ENCODE data around the gene C3orf20.

The C3orf20 gene

DNA sequence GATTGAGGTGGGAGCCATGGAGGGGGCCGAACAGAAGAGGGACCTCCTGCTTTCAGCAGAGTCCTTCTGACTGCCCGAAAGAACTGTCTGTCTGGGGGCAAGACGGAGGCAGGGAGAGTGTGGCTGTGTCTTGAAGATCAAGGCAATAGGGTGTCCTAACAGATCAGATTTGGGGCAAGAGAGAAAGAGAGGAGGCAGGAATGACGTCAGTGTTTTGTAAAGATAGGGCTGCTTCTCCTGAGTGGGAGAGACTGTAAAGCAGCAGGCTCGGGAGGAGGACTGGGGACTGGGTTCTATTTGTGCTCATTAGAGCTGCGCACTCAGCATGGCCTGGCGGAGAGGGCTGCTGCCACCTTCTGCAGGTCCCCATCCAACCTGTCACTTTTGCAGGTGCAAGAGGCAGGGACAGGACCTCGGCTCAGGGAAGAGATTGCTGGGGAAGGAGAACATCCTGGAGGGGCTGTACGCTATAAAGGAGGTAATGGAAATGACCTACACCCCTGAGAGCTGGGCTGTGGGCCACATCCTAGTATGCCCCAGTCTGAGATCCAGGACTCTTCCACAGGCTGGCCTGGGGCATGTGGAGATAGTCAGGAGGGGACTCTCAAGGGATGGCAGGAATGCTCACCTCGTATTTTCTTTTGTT, 114.8 kb downstream of the C3orf20 start:
- 0 out of 2 replicates have a peak, but pooled peaks cover 3% of the 10 kb centered on the region for H3K4me1 ChIP-seq (ENCODE audit: control insufficient read depth, insufficient read depth, low read length)
- H3K36me3 ChIP-seq (ENCODE audit: control insufficient read depth, insufficient read depth, low read length) = no peaks in the 10 kb centered on the region
- H3K27me3 ChIP-seq (ENCODE audit: control insufficient read depth, insufficient read depth, low read length) = no peaks in the 10 kb centered on the region
- H3K9me3 ChIP-seq (ENCODE audit: control insufficient read depth, insufficient read depth, low read length) = no peaks in the 10 kb centered on the region
- H3K27ac ChIP-seq (ENCODE audit: low read depth, low read length) = no peak overlapping the region
- no peak overlapping the region for H3K9ac ChIP-seq (ENCODE audit: low read depth, low read length)
- no peak overlapping the region for H3K4me3 ChIP-seq (ENCODE audit: low read depth, low read length)

DNA sequence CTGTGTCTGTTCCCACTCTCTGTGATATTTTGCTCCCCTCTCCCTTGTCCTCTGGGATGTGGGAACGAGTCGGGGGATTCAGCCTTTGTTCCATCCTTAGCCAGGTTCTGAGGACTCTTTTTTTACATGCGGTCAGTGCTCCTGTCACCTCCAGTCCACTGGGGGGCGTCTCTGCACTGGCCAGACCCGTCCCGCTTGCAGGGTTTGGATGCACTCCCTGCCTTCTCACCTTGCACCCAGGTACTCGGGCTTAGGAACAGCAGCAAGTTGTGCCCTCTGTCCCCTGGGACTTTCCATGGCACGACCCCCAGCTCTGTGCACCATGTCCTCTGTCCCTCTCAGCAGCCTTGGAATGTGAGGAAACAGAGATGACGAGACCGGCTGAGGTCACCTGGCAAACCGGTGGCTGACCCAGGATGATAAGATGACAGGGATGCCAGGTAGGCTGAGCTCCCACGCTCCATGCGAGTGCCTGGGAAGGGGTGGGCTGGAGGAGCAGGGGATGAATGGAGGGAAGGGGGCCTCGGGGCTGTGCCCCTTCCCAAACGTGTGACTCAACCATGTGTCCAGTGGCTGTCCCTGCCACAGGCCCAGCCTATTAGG, 116.5 kb downstream of the C3orf20 start:
- H3K4me1 ChIP-seq (ENCODE audit: control insufficient read depth, insufficient read depth, low read length) = 0 out of 2 replicates have a peak, but pooled peaks cover 3% of the 10 kb centered on the region
- H3K27ac ChIP-seq (ENCODE audit: low read depth, low read length) = no peak overlapping the region
- H3K36me3 ChIP-seq (ENCODE audit: control insufficient read depth, insufficient read depth, low read length) = no peaks in the 10 kb centered on the region
- no peaks in the 10 kb centered on the region for H3K9me3 ChIP-seq (ENCODE audit: control insufficient read depth, insufficient read depth, low read length)
- no peaks in the 10 kb centered on the region for H3K27me3 ChIP-seq (ENCODE audit: control insufficient read depth, insufficient read depth, low read length)
- H3K9ac ChIP-seq (ENCODE audit: low read depth, low read length) = no peak overlapping the region
- H3K4me3 ChIP-seq (ENCODE audit: low read depth, low read length) = peak overlapping the region; percentile 24; the same call in 1 of the 2 replicates

DNA sequence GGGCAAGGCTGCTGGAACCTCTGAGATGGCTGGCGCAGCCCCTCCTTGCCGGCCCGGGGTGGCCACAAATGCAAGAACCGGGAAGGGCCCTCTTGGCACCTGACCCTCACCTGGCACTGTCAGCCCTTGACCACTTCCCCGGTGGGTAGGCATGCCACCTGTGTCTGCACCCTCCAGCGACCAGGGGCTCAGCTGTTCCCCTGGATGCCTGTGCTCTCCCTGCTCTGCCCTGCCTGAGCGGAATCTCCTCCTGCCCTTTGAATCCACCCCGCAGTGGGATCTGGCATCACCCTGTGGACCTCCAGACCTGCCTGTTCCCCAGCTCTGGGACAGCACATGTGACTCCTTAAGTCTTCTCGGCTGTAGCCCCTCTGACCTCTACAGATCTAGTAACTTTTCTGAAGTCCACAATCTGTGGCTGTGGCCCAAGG, 117.8 kb downstream of the C3orf20 start:
- no peak overlapping the region for H3K4me3 ChIP-seq (ENCODE audit: low read depth, low read length)
- no peak overlapping the region for H3K9ac ChIP-seq (ENCODE audit: low read depth, low read length)
- H3K36me3 ChIP-seq (ENCODE audit: control insufficient read depth, insufficient read depth, low read length) = no peaks in the 10 kb centered on the region
- no peaks in the 10 kb centered on the region for H3K9me3 ChIP-seq (ENCODE audit: control insufficient read depth, insufficient read depth, low read length)
- 0 out of 2 replicates have a peak, but pooled peaks cover 3% of the 10 kb centered on the region for H3K4me1 ChIP-seq (ENCODE audit: control insufficient read depth, insufficient read depth, low read length)
- H3K27me3 ChIP-seq (ENCODE audit: control insufficient read depth, insufficient read depth, low read length) = no peaks in the 10 kb centered on the region
- no peak overlapping the region for H3K27ac ChIP-seq (ENCODE audit: low read depth, low read length)

DNA sequence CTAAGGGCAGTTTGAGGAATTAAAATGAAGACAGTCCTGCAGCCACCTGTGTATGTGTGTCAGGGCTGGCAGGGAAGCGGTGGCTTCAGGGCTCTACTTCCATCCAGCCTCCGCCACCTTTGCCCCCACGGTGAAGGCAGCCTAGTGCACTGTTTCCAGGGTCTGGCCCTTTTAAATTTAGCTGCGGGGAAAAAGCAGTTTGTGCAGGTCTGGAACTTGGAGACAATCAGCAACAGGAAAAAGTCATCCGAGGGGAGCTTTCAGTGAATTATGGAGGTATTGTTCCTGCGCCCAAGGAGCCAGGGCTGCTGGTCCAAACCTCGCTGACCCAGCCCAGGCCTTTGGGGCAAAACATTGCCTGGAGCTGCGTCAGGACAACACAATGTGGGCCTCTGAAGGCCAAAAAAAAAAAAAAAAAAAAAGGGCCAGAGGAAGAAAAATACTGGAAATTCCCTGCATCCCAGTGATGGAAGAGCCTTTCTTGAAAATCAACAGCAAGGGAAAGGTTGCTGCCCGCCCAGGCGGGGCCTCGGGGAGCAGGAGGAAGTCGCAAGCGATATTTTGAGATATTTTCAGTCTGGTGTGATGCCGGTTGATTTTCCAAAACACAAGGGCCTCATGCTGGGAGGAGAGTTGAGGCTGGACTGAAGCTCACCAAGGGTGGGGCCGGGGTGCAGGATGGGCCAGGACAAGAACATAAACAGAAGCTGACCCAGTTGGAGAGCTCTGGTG, 118.4 kb downstream of the C3orf20 start:
- H3K9ac ChIP-seq (ENCODE audit: low read depth, low read length) = no peak overlapping the region
- no peak overlapping the region for H3K27ac ChIP-seq (ENCODE audit: low read depth, low read length)
- 0 out of 2 replicates have a peak, but pooled peaks cover 3% of the 10 kb centered on the region for H3K4me1 ChIP-seq (ENCODE audit: control insufficient read depth, insufficient read depth, low read length)
- no peaks in the 10 kb centered on the region for H3K9me3 ChIP-seq (ENCODE audit: control insufficient read depth, insufficient read depth, low read length)
- no peak overlapping the region for H3K4me3 ChIP-seq (ENCODE audit: low read depth, low read length)
- H3K36me3 ChIP-seq (ENCODE audit: control insufficient read depth, insufficient read depth, low read length) = no peaks in the 10 kb centered on the region
- no peaks in the 10 kb centered on the region for H3K27me3 ChIP-seq (ENCODE audit: control insufficient read depth, insufficient read depth, low read length)

DNA sequence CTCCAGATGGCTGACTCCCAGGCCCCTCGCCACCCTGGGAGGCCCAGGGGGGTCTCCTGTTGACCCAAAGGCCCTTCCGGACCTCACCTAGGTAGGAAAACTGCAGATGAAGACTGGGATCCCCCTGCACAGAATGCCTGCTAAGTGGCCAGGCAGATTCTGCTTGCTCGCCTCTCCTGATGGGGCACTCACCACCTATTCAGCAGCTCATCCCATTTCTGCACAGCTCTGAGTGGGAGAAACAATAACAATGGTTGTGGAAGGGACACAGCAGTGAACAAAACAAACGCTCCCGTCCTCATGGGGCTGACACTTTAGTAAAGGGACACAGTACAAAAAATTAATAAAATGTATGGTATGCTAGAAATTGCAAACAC, 118.9 kb downstream of the C3orf20 start:
- Histone ChIP-seq H3K4me3 (ENCODE audit: low read depth, low read length) (no peak overlapping the region), H3K4me1 (ENCODE audit: control insufficient read depth, insufficient read depth, low read length) (0 out of 2 replicates have a peak, but pooled peaks cover 3% of the 10 kb centered on the region), H3K27me3 (ENCODE audit: control insufficient read depth, insufficient read depth, low read length) (no peaks in the 10 kb centered on the region), H3K36me3 (ENCODE audit: control insufficient read depth, insufficient read depth, low read length) (no peaks in the 10 kb centered on the region), H3K9me3 (ENCODE audit: control insufficient read depth, insufficient read depth, low read length) (no peaks in the 10 kb centered on the region), H3K27ac (ENCODE audit: low read depth, low read length) (no peak overlapping the region), H3K9ac (ENCODE audit: low read depth, low read length) (no peak overlapping the region)

DNA sequence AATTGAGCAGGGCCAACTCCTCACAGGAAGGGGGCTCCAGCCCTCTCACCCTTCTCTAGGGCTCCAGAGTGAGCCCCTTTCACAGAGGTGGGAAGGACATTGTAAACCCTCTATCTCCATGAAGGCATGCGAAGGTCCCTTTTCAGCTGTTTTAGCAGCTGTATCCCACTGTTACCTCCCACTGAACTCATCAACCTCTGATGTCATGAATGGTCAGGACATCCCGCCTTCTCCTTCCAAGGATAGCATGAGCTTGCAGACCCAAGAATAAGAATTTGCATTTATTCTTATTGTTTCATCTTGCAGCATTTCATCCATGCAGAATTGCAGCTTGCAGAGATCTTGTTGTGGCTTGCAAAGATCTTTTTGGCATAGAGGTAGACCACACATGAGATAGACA, 119.5 kb downstream of the C3orf20 start:
- no peaks in the 10 kb centered on the region for H3K27me3 ChIP-seq (ENCODE audit: control insufficient read depth, insufficient read depth, low read length)

DNA sequence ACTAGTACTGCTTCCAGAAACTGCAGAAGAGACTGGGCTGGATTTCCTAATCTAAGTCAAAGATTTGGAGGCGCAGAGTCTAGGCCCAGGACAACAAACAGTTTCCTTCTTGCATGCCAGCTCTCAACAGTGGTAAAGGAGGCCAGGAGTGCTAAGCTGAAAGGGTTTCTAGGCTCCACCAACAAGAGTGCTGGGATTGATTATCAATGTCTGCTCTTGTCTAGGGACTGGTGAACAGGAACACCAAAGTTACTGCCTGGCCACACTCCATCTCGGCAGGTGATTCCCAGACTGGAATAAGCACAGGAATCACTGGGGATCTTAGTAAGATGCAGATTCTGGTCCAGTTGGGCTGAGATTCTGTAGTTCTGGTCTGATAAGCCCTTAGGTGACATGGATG, 121.1 kb downstream of the C3orf20 start:
- 0 out of 2 replicates have a peak, but pooled peaks cover 3% of the 10 kb centered on the region for H3K4me1 ChIP-seq (ENCODE audit: control insufficient read depth, insufficient read depth, low read length)
- no peaks in the 10 kb centered on the region for H3K27me3 ChIP-seq (ENCODE audit: control insufficient read depth, insufficient read depth, low read length)
- H3K9me3 ChIP-seq (ENCODE audit: control insufficient read depth, insufficient read depth, low read length) = no peaks in the 10 kb centered on the region
- no peak overlapping the region for H3K9ac ChIP-seq (ENCODE audit: low read depth, low read length)
- no peaks in the 10 kb centered on the region for H3K36me3 ChIP-seq (ENCODE audit: control insufficient read depth, insufficient read depth, low read length)
- no peak overlapping the region for H3K4me3 ChIP-seq (ENCODE audit: low read depth, low read length)
- no peak overlapping the region for H3K27ac ChIP-seq (ENCODE audit: low read depth, low read length)

More for the DNA sequence above, 119.5 kb downstream of the C3orf20 start:
- Histone ChIP-seq H3K9me3 (ENCODE audit: control insufficient read depth, insufficient read depth, low read length) (no peaks in the 10 kb centered on the region), H3K4me3 (ENCODE audit: low read depth, low read length) (no peak overlapping the region), H3K27ac (ENCODE audit: low read depth, low read length) (no peak overlapping the region), H3K36me3 (ENCODE audit: control insufficient read depth, insufficient read depth, low read length) (no peaks in the 10 kb centered on the region), H3K9ac (ENCODE audit: low read depth, low read length) (no peak overlapping the region), H3K4me1 (ENCODE audit: control insufficient read depth, insufficient read depth, low read length) (0 out of 2 replicates have a peak, but pooled peaks cover 3% of the 10 kb centered on the region)

DNA sequence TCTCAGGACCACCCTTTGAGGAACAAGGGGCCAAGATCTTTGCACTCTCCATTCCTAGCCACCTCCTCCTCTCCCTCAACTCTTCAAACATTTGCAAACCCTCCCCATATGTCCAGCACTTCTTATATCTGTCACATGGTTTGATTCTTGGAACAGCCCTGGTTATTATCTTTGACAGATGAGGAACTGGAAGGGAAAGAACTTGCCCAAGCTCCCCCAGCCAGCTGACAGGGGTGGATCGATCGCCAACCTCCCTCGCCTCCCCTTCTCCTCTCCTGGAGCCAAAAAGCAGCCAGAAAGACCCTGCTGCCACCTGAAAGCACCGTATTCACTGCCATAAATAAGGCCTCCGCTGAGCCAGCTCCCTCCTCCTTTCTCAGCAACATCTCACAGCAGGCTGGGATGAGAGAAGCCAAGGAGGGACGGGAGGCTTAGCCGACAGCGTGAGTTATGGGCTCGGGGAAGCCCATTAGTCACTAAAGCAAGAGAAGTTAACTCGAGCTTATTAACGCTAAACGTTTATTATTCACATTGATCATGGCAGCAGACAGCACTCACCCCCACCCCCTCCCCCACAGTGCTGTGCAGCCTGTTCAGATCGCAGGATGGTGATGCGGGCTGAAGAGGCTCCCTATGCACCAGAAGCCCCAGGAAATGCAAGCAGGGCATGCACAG, 121.6 kb downstream of the C3orf20 start:
- Histone ChIP-seq H3K36me3 (ENCODE audit: control insufficient read depth, insufficient read depth, low read length) (no peaks in the 10 kb centered on the region), H3K27me3 (ENCODE audit: control insufficient read depth, insufficient read depth, low read length) (no peaks in the 10 kb centered on the region), H3K4me3 (ENCODE audit: low read depth, low read length) (no peak overlapping the region), H3K9ac (ENCODE audit: low read depth, low read length) (no peak overlapping the region), H3K4me1 (ENCODE audit: control insufficient read depth, insufficient read depth, low read length) (no peaks in the 10 kb centered on the region), H3K27ac (ENCODE audit: low read depth, low read length) (no peak overlapping the region), H3K9me3 (ENCODE audit: control insufficient read depth, insufficient read depth, low read length) (no peaks in the 10 kb centered on the region)

DNA sequence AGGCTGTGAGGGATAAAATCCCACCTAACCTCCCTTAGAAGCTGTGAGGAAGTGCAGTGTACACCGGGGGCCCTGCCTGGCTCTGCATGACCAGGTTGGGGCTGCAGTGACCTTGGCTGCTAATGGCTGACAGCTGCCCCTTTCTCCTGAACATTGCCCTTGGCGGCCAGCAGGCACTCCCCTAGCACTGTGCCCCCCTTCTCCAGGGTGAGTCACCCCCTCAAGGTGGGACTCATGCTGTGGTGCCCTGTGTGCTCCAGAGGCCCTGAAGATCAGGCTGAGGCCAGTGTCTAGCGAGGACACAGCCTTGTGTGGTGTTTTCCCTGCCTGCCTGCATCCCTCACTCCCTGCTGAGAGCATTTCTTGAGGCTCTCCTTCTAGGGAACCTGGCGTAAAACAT, 122.8 kb downstream of the C3orf20 start:
- H3K36me3 ChIP-seq (ENCODE audit: control insufficient read depth, insufficient read depth, low read length) = no peaks in the 10 kb centered on the region
- no peaks in the 10 kb centered on the region for H3K9me3 ChIP-seq (ENCODE audit: control insufficient read depth, insufficient read depth, low read length)

DNA sequence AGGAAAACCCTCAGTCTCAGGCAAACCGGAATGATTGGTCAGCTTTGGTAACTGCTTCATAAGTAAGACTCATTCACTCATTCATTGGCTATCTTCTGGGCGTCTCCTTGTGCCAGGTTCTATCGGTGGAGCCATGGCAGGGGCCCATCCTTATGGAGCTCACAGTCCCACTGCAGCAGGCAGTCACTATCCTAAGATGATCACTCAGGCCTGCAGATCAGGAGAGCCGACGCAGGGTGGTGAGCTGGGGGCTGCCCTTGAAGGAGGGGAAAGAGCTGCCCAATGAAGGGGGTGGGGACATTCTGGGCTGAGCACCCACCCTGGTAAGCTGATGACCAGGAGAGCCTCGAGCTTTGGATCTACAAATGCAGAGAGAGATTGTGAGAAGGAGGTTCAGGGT, 123.3 kb downstream of the C3orf20 start:
- Histone ChIP-seq H3K36me3 (ENCODE audit: control insufficient read depth, insufficient read depth, low read length) (no peaks in the 10 kb centered on the region), H3K9ac (ENCODE audit: low read depth, low read length) (no peak overlapping the region), H3K4me1 (ENCODE audit: control insufficient read depth, insufficient read depth, low read length) (no peaks in the 10 kb centered on the region), H3K27me3 (ENCODE audit: control insufficient read depth, insufficient read depth, low read length) (no peaks in the 10 kb centered on the region), H3K27ac (ENCODE audit: low read depth, low read length) (no peak overlapping the region), H3K9me3 (ENCODE audit: control insufficient read depth, insufficient read depth, low read length) (no peaks in the 10 kb centered on the region), H3K4me3 (ENCODE audit: low read depth, low read length) (no peak overlapping the region)

More for the DNA sequence above, 122.8 kb downstream of the C3orf20 start:
- Histone ChIP-seq H3K4me1 (ENCODE audit: control insufficient read depth, insufficient read depth, low read length) (no peaks in the 10 kb centered on the region), H3K9ac (ENCODE audit: low read depth, low read length) (no peak overlapping the region), H3K4me3 (ENCODE audit: low read depth, low read length) (no peak overlapping the region), H3K27ac (ENCODE audit: low read depth, low read length) (no peak overlapping the region), H3K27me3 (ENCODE audit: control insufficient read depth, insufficient read depth, low read length) (no peaks in the 10 kb centered on the region)
